ENCODE results near the gene PLEKHG2.
A peak's percentile ranks its signal among the peaks of the same experiment; 100 is the strongest.

Gene PLEKHG2

DNA sequence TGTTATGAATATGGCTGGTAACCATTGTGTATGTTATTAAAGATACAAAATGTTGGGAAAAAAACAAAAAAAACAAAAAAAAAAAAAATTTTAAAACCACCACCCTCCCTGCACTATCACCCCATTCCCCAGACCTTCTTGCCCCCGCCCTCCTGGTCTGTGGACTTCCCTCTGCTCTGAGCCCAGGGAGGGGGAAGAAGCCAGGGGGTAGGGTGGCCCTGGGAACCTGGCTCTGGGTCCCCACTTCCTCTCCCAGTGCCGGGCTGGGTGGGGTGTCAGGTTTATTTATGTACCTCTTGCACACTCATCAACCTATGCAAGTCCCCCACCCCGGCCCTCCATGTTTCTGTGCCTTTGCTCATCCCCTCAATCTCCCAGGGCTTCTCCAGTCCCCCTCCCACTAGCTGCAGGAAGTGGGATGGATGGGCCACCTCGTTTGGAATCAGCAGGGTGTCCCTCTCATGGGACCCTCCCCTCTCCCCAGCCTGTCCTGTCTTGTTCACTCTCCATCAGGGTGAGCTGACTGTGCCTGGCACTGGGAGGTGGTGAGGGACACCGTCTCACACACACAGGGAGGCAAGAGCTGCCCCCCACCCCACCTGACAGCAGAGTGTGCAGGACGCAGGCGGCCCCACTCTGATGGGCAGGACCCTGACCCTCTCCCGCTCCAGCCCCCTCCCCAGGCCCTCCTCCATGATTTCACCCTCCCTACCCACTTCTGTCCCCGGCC is 27.5 kb upstream of the PLEKHG2 start:
- DNase-seq, result no peak

DNA sequence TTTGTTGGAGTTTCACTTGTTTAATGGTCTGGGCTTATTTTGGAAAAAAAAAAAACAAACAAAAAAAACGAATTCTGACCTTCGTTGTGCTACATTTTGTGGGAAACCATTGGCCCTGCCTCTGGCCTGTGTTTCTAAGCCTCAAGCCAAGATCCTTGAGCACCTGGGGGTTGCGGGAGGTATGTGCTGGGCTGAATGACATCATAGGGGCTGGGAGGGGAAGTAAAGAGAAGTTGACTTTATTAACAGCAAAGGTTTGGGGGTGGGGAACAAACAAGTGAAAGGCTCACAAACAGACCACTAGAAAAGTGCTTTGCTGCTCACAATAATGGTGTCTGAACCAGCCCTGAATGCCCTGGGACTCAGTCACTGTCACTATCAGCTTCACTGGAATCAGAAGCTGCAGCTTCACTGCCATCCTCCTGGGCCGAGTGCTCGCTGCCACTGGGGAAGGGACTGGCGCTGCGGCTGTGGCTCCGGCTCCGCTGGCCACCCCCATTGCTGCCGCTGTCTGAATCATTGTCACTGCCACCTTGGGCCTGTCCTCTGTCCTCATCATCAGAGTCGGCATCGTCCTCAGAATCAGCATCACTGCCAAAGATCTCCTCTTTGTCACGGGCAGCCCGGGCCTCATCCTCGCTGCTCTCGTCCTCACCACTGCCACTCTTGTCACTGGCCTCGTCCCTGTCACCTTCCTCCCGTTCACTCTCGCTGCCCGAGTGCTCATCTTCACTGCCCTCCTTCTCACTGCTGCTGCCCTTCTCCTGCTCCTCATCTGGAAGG is 26.6 kb upstream of the PLEKHG2 start:
- no peak for DNase-seq

DNA sequence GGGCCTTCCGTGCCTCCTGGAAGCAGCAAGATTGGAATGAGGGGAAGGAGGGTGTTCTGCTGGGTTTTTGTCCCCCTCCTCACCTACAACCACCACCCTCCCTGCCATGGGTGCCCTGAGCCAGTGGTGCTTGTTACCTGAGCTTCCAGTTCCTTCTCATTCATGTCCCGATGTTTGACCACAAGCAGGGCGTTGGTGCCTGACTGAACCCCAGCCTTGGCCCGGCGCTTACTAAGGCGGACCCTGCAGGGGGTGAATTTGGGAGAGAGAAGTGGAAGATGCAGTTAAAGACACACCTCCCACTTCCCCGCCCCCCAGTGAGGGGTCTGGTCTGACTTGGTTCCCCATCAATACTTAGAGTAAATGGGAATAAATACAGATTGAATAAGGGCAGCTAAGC is 25.9 kb upstream of the PLEKHG2 start:
- no peak for DNase-seq

DNA sequence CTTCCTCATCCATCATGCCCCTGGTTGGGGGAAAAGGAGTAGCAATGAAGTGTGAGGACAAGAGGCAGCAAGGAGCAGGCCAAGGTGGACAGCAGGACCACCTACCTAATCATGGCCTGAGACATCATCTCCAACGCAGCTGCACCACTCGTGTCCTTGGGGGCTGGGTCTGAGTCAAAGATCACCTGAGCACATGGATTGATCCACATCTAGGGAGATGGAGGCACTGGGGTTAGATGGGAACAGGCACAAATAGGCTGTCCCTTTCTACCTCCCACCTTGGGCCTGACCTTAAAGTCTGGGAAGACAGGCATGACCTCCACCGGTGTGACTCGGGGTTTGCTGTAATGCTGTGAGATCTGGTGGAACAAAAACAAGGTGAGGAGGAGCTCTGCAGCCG is 23.8 kb upstream of the PLEKHG2 start:
- DNase-seq, result no peak

DNA sequence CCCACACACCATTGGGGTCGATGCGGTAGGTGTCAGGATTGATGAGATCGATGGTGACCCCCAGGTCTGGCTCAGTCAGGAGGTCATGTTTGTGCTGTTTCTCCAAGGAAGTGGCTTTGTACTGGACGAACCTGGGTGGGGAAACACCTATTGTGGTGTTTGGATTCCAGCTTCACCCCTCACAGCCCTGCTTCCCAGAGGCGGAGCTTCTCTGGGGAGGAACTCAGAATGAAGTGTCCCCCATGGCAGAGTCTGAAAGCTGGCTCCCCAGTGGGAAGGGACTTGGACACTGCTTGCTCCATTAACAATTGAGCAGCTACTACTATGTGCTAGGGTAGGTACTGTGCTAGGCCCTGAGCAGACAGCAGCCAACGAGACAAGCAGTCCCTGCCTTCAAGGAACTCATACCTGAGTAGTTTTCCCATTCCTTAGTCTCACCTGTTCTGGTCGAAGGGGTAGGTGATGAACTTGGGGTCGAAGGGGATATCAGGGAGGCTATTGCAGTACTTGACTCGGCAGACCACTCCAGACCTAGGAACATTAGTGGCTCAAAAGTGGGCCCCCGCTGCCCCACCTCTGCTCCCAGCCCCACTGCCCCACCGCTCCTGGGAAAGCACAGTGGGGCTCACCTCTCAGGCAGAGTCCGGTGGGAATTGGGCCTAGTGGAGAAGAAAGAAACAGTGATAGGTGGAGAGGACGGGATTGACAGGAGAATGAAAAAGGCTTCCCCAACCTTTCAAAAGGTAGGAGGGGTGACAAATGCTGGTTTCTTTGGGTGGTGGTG is 22.6 kb upstream of the PLEKHG2 start:
- no peak for DNase-seq

DNA sequence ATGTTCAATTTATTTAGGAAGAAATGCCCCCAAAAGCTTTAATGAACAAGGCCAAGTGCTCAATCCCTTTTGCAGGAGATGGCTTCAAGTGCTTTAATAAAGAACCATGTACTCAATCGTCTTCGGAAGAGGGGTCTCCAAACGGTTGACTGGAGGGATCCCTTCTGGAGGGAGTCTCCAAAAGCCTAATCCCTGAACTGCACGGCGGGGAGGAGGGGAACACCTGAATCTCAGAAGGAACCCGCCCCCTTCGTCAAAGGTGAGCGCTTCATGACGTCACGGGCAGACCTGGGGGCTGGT is 22.1 kb upstream of the PLEKHG2 start:
- no peak for DNase-seq

DNA sequence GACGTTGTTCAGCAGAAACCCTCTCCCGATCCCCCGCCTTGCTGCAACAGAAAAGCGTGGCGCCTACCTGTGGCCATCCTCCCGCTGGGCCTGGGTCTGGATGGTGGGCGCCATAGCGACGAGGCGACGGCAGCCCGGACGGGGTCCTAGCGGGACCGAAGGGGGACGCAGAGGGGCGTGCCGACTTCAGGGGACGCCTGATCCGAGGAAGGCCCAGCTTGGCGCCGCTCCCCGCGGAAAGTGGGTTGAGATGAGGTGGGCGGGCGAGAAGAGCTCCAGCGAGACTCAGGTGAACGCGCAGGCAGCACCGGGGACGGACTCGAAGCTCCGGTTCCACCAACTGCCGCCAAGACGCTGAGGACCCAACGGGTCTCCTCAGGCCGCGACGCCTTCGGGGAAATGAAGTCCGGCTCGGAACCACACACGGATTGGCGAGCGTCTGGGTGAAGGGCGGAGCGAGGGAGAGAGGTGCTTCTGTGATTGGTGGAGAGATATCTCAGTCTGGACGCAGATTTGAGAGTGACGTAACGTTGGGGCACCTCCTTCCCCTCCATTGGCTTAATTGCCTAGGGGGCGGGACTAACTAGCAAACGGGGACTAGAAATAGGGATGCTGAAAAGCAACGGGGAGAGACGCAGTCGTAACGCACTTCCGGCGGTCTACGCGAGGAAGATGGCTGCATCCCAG is 21.6 kb upstream of the PLEKHG2 start, which contains the start of the genes MED29 and PAF1:
TSS of gene MED29 (plus strand) at position 628 of the 687 bp plus-strand sequence. CDS start at position 673, 45 bp downstream.
TSS of gene PAF1 (minus strand) at position 356 of the 687 bp plus-strand sequence. CDS start at position 114, 242 bp downstream.
- peak; percentile 99 for DNase-seq

DNA sequence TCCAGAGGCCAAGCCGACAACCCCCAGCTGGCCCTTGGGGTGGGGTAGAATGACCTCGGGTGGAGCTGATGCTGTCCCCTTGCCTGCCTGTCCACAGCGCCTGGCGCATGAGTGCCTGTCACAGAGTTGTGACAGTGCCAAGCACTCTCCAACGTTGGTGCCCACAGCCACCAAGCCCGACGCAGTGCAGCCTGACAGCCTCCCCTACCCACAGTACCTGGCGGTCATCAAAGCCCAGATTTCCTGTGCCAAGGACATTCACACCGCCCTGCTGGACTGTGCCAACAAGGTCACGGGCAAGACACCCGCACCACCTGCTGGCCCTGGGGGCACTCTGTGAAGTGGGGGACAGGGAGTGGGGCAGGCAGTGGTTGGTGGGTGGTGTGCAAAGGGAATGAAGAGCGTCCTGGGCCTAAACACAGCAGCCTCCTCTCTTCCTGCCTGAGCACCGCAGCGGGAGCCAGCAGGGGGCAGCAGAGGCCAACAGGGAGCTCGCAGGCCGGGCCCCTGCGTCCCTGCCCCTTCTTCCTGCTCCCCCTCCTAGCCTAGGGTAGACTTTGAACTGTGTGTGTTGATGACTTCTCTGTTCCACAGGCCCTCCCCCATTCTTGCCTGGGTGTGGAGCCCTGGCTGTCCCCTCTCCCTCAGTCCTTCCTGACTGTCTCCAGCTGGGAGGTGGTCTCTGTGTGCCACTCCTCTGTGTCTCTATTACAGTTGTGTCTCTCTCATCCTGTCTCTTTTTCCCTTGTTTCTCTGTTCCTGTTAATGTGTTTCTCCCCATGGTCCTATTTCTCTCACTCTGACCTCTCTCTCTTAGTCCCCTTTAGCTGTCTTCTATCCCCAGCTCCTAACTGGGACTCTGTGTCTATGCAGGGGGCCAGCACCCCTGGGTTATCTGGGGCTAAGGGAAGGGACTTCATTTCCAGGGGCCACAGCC is 14.8 kb upstream of the PLEKHG2 start:
- peak; percentile 87 for DNase-seq

DNA sequence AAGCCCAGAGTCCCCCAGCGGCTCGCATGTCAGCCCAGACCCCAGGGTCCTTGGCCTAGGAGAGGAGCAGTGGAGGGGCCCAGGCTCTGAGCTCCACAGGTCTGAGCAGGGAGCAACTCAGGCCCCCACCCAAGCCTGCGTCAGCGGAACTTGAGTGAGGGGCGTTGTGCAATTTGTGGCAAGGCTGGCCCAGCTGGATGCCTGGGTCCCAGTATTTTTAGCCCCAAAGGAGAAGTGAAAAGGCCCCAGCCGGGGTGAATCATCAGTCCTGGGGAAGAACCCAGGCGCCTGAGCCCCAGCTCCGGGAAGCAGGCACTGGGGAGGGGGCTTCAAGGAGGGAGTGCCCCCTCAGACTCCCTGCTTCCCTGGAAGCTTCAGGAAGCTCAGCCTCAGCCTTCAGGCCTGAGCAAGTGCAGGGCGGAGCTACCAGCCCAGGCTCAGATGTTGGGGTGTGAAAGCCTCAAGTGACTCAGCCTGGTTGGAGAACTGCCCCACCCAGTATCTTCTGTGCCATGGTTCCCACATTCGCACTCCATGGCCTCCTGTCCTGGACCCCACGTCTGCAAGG is 14.1 kb upstream of the PLEKHG2 start:
- DNase-seq, result no peak

DNA sequence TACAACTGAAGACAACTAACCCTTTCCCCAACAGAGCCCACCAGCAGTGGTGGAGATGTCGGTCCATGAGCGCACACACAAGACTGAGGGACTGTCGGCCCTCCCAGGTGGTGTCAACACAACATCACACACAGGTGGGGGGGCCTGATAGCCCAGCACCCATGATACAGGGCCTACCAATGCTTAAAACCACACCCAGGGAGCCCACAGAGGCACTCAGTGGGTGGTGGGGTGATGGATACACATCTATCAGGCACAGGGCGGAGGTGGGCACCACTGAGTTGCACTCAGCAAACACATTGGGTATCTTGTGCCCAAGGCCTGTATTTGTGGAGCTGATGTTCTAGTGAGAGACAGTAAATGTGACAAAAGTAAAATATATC is 12.8 kb upstream of the PLEKHG2 start:
- DNase-seq, result no peak

DNA sequence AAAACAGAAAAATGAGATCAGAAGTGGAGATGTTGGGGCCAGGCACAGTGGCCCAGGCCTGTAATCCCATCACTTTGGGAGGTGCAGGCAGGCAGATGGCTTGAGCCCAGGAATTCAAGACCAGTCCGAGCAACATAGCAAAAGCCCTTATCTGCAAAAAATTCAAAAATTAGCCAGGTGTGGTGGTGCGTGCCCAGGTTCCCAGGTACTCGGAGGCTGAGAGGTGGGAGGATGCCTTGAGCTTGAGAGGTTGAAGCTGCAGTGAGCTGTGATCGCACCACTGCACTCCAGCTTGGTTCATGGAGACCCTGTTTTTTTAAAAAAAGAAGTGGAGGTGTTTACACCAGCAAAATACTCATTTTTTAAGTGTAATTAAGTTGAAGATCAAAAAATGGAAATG is 12.4 kb upstream of the PLEKHG2 start:
- DNase-seq, result no peak

DNA sequence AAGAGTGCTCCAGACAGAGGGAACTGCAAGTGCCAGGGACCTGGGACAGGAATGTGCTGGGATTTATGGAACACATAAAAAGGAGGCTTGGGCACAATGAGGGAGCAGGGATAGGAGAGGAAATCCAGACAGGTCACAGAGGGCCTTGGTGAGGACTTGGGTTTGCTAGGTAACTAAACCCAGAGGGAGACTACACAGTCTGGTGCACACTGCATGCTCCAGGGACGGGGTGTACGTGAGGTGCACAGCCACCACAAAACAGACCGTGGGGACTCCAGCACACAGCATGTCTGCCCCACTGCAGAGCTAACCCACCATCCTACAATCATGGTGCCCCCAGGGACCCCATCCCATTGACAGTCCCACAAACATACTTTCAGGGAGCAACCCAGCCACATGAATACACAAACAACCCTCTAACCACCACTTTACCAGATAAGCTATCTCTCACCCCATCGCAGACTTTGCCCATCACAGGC is 11.4 kb upstream of the PLEKHG2 start:
- DNase-seq, result no peak

DNA sequence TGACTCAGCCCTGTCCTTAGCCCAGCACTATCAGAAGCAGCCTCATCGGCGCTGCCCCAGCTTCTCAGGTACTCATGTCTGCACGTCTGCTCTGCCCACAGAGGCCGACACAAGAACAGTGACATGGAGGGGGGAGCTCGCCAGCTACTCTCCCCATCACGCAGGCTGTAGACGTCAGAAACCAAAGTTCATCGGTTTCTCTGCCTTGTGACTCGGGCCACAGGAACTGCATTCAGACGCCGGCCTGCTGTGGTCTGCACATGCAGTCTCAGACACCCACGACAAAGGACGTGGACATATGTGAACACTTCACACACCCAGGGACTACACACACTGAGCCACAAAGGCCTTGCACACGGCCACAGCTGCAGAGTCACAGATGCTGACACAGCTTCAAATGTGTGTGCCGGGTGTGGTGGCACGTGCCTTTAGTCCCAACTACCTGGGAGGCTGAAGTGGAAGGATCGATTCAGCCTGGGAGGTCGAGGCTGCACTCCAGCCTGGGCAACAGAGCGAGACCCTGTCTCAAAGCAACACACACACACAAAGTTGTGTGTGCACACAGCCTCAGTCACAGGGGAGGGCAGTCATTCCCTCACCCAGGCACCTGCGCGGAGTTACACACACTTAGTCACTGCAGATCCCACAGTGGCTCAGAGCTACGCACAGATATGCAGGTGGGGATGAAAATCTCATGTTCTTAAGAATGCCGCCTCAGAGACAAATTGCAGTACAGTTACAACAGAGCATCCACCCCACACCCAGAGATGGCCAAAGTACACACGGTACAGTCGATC is 10.7 kb upstream of the PLEKHG2 start:
- DNase-seq, result peak; percentile 17

DNA sequence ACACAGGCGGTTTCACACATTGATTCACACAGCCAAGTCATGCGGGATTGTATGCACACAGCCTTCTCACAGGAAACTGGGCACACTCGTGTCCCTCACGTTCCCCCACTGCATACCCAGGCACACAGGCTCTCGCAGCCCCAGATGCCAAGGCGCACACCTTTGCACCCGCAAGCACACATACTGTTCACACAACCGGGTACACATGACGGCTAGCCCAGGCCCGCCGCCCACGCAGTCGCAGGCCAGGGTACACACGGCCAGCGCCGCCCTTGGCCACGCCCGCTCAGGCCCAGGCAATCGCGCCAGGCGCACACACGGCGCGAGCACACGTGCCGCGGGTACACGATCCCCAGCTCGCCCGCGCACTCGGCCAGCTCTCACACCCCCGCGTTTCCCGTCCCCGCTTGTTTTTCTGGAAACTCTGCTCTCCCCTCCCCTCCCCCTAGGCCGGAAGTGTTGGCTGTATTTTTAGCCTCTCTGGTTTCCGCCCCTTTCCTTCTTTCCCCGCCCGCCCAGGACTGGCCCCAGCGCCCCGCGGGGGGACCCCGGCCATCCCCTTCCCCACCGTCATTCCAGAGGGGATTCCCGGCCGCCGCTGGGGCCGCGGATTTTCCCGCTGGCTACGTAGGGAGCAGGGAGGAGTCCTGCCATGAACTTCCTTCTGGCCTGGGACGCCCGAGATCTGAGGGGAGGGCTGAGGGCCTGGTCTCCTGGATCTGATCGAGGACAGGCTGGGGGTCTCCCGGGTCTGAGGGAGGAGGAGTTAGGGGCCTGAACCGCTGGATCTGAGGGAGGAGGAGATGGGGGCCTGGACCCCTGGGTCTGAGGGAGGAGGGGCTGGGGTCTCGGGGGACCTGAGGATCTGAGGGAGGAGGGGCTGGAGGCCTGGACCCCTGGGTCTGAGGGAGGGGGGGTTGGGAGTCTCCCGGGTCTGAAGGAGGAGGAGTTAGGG is 9.8 kb upstream of the PLEKHG2 start:
- peak; percentile 96 for DNase-seq

DNA sequence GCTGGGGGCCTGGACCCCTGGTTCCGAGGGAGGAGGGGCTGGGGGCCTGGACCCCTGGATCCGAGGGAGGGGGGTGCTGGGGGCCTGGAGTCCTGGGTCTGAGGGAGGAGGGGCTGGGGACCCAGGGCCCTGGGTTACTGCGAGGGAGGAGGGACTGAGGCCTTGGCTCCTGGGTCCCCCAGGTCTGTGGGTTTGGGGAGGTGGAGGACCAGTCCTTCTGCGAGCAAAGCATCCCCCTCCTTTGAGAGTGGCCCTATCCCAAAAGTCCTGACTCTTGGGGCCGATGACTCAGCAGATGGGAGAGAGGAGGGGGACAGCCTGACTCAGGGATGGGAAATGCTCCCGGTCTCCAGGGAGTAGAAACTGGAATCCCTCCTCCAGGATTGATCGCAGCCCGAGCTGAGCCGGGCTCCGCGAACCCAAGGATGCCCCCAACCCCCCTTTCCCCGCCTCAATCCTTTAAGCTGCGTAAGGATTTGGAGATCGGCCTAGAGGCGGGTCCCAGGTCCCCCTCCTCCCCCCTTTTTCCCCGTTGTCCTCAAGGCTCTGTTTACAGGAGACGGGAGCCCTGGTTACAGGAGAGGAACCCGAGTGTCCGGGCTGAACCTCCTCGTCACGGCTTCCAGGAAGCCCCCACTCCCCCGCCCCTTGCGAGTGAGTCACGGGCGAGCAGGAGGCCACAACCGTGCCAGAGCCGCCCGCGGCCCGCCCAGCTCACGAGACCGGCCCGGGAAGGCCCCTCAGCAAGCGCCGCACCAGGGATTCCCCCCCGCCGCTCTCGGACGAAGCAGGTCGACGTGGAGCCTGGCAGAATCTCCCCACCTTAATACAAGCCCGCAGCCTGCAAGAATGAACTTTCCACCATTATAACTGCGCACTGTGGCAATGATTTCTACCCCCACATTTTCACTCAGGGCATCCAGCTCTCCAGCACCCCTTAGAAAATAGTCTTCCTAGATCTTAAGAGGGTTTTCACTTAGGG is 8.8 kb upstream of the PLEKHG2 start:
- DNase-seq, result peak; percentile 90

DNA sequence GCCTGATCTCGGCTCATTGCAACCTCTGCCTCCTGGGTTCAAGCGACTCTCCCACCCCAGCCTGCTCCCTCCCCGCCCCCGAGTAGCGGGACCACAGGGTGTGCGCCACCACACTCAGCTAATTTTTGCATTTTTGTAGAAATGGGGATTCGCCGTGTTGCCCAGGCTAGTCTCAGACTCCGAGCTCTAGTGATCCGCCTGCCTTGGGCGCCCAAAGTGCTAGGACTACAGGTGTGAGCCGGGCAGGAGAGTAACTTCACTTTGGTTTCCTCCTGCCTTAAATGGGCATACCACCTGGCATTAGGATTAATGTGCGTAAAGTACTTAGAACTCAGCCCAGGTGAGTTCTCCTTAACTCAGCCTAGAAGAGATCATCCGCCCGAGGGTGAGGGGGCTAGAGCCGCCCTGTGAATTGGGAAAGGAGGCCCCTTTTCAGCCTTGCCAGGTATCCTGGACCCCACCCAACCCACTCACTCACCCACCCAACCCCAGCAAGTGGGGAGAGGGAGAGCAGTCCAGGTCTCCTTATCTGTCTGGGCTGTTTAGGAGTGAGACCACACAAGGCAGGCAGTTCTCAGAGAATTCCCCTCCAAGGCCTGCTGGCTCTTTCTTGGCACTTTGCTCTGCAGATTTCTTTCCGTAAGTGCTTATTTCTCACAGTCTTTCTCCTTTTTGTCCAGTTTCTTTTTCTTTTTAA is 7.1 kb upstream of the PLEKHG2 start:
- peak; percentile 20 for DNase-seq

DNA sequence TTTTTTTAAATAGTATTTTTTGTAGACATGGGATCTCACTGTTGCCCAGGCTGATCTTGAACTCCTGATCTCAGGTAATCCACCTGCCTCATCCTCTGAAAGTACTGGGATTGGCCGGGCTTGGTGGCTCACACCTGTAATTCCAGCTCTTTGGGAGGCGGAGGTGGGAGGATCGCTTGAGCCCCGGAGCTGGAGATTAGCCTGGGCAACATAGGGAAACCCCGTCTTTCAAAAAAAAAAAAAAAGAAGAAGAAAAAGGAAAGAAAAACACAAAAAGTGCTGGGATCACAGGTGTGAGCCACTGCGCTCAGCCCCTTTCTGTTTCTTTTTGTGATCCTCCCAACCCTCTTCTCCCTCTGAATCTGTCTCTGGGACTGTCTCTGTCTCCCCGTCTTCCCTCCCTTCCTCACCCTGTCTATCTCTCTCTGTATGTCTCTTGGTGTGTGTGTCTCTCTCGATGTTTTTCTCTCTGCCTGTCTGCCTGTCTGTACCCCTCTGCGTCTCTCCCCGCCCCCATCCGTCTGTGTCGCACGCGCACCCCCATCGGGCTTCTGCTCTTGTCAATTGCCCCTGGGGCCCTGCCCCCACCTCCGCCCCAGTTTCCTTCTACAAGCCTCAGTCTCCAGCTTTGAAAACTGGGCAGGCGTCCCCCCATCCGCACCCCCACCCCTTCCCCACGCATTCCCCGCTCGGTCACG is 6.4 kb upstream of the PLEKHG2 start:
- peak; percentile 81 for DNase-seq
